BJ (cell line): Measurements from ENCODE around the gene NUFIP2. TPM values are rescaled to one million over a fixed set of nuclear protein-coding genes. Genes with fewer than 3 reads are reported as not detected.
A peak's percentile ranks its signal among the peaks of the same experiment; 100 is the strongest.

Source experiments
- CTCF ChIA-PET: fragments of 350-600 bp; formaldehyde crosslinking; extraction: SDS; loops from one replicate; lab custom pipeline; 2021; ENCODE audit warnings: antibody characterized with exemption, inconsistent platforms; lab: Yijun Ruan, JAX
- POLR2A ChIA-PET: fragments of 300-600 bp; sonication (Branson Sonifier 250); formaldehyde crosslinking; extraction: SDS; loops from one replicate; lab custom pipeline; 2021; ENCODE audit warnings: antibody characterized with exemption; lab: Charles Lee
- DNase-seq: peaks from one replicate; pipeline ENCODE4 v3.0.0-alpha.2; 2011; ENCODE audit warnings: low read depth
- H3K27me3 ChIP-seq: 2 replicates; pipeline ENCODE4 v1.6.0; 2011; ENCODE audit warnings: low read length; ENCODE audit not compliant: control insufficient read depth, insufficient read depth
- H3K36me3 ChIP-seq: 2 replicates; pipeline ENCODE4 v1.5.1; 2011; ENCODE audit warnings: low read length; ENCODE audit not compliant: control insufficient read depth, insufficient read depth
- H3K4me3 ChIP-seq: 2 replicates; pipeline ENCODE4 v1.5.1; 2011; ENCODE audit warnings: low read depth, mild to moderate bottlenecking, control low read depth, low read length
- CTCF ChIP-seq: IDR thresholded peaks from 2 replicates; pipeline ENCODE4 v1.5.1; 2011; ENCODE audit warnings: low read depth, mild to moderate bottlenecking, control low read depth, inconsistent platforms, low read length, moderate library complexity; ENCODE audit not compliant: insufficient read depth
- polyA plus RNA-seq: library from polyadenylated mRNA; depleted of rRNA; stranded (reverse); fragments of >200 nt; gene quantifications from 2 replicates; pipeline ENCODE4 v1.2.3, GENCODE V29; 2011

Gene NUFIP2
- polyA plus RNA-seq, 1 experiment, result 7.3 TPM

- Histone ChIP-seq H3K27me3 (no peaks in the 10 kb centered on the region), H3K4me3 (no peak overlapping the region), H3K36me3 (no peaks in the 10 kb centered on the region)
- no peak for TF ChIP-seq CTCF
- no peak for DNase-seq
- ChIA-PET CTCF (interaction anchor here (0.9 kb wide), 1 partner anchor 11 kb away, joined by 3 read pairs; no protein-coding TSS in a partner anchor), POLR2A (no interaction called here)
Observed at GRCh38 chr17:29245401-29245800, 48.5 kb downstream of the NUFIP2 start.

- TF ChIP-seq CTCF, result peak; percentile 53
- POLR2A ChIA-PET, result interaction anchor here (0.6 kb wide), 1 partner anchor 47 kb away, joined by 7 read pairs; no protein-coding TSS in a partner anchor
- Histone ChIP-seq H3K27me3 (no peaks in the 10 kb centered on the region), H3K36me3 (no peaks in the 10 kb centered on the region), H3K4me3 (no peak overlapping the region)
- no peak for DNase-seq
- CTCF ChIA-PET, result interaction anchor here (1.0 to 4.9 kb wide), 7 partner anchors 7 to 120 kb away, joined by 3 to 33 read pairs (median 4); no protein-coding TSS in a partner anchor
Observed at GRCh38 chr17:29243792-29244191, 50.2 kb downstream of the NUFIP2 start.

- H3K4me3 ChIP-seq, result no peak overlapping the region
- no peaks in the 10 kb centered on the region for H3K36me3 ChIP-seq
- H3K27me3 ChIP-seq, result no peaks in the 10 kb centered on the region
- no peak for DNase-seq
- ChIA-PET CTCF (interaction anchor here (0.8 to 4.9 kb wide), 6 partner anchors 8 to 125 kb away, joined by 3 to 33 read pairs (median 8); no protein-coding TSS in a partner anchor), POLR2A (no interaction called here)
- TF ChIP-seq CTCF, result no peak
Observed at GRCh38 chr17:29242790-29243189, 51.2 kb downstream of the NUFIP2 start.

GRCh38 chr17:29242051-29242450 is 51.9 kb downstream of the NUFIP2 start:
- Histone ChIP-seq H3K4me3 (no peak overlapping the region), H3K27me3 (no peaks in the 10 kb centered on the region), H3K36me3 (no peaks in the 10 kb centered on the region)
- ChIA-PET CTCF (interaction anchor here (1.0 to 4.9 kb wide), 7 partner anchors 9 to 125 kb away, joined by 3 to 33 read pairs (median 7); no protein-coding TSS in a partner anchor), POLR2A (no interaction called here)
- no peak for DNase-seq
- no peak for TF ChIP-seq CTCF

- Histone ChIP-seq H3K36me3 (no peaks in the 10 kb centered on the region), H3K27me3 (no peaks in the 10 kb centered on the region), H3K4me3 (no peak overlapping the region)
- CTCF ChIA-PET, result interaction anchor here (0.9 to 4.9 kb wide), 16 partner anchors 10 to 125 kb away, joined by 3 to 33 read pairs (median 4); partner anchors contain the start of gene MYO18A
- TF ChIP-seq CTCF, result peak; percentile 24; the same call in 1 of the 2 replicates
- POLR2A ChIA-PET, result interaction anchor here (0.7 kb wide), 2 partner anchors 9 to 53 kb away, joined by 3 to 6 read pairs; partner anchors contain the start of gene NUFIP2
- DNase-seq, result peak; percentile 90
Observed at GRCh38 chr17:29240968-29241963, 52.7 kb downstream of the NUFIP2 start.
